ENCODE measurements around the gene RUFY3.
"Not testable (repeated sequence)": the region's sequence is repeated elsewhere in the genome, so short reads cannot be mapped to it uniquely, and the experiment has no call there.

RUFY3 gene

DNA sequence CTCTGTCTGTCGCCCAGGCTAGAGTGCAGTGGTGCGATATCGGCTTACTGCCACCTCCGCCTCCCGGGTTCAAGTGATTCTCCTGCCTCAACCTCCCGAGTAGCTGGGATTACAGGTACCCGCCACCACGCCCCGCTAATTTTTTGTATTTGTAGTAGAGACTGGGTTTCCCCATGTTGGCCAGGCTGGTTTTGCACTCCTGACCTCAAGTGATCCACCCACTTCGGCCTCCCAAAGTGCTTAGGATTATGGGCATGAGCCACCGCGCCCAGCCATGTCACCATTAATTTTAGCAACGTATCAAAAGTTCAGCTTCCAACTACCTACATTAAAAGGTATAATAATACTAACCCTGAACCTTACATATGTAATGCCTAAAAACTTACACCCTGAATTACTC lies 34.4 kb upstream of the RUFY3 start:
- no peak for DNase-seq (ENCODE audit: low read depth)
- H3K4me3 ChIP-seq (ENCODE audit: low read length): peak overlapping the region; percentile 99
- TF ChIP-seq, protein P1, sequence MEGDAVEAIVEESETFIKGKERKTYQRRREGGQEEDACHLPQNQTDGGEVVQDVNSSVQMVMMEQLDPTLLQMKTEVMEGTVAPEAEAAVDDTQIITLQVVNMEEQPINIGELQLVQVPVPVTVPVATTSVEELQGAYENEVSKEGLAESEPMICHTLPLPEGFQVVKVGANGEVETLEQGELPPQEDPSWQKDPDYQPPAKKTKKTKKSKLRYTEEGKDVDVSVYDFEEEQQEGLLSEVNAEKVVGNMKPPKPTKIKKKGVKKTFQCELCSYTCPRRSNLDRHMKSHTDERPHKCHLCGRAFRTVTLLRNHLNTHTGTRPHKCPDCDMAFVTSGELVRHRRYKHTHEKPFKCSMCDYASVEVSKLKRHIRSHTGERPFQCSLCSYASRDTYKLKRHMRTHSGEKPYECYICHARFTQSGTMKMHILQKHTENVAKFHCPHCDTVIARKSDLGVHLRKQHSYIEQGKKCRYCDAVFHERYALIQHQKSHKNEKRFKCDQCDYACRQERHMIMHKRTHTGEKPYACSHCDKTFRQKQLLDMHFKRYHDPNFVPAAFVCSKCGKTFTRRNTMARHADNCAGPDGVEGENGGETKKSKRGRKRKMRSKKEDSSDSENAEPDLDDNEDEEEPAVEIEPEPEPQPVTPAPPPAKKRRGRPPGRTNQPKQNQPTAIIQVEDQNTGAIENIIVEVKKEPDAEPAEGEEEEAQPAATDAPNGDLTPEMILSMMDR (IDR thresholded peaks at IDR 0.05; ENCODE audit: insufficient read depth, low read depth, low read length, missing control alignments): no peak

DNA sequence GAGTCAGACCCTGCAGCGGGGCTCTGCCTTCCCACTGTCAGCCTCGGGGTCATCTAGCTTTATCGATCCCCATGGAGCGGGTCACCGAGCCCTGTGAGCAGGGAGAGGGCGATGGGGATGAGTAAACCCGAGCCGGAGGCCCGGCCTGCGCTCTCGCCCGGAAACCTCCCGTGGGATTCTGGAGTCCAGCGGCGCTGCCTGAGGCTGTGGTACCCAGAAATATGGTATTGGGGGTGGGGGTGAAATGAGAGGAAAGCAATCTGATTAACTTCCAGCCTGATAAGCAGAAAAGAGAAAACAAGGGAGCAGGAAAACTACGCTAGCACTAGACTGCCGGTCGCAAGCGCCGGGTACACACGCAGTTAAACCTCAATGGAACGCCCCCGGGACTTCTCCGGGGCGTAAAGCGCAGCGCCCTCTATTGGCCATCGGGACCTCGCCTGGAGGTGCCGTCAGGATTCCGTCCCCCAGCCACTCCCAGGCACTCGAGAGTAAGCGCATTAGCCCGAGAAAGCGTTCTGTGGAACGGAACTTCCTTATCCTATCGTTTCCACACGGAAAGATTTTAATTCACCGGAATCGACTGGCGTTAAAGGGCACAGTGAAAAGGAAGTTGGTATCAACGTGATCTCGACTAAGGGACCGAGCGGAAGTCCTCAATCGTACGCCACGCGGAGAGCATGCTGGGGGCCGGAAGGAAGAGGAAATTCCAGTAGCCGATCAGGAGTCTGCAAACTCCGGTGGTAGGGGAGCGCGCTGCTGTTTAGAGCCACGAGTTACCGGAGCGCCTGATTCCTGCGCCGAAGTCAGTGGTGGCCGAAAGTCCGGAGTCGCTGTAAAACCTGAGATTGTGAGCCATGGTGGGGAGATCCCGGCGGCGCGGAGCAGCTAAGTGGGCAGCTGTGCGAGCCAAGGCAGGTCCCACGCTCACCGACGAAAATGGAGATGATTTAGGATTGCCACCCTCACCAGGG lies 33.7 kb upstream of the RUFY3 start, which contains the start of gene UTP3:
Gene UTP3 (plus strand): TSS at position 712 of the 974 bp plus-strand sequence. CDS start 146 bp downstream, at position 858.
- peak within 1 kb of the TSS; percentile 99 for H3K4me3 ChIP-seq (ENCODE audit: low read length)
- DNase-seq (ENCODE audit: low read depth): peak; percentile 99

DNA sequence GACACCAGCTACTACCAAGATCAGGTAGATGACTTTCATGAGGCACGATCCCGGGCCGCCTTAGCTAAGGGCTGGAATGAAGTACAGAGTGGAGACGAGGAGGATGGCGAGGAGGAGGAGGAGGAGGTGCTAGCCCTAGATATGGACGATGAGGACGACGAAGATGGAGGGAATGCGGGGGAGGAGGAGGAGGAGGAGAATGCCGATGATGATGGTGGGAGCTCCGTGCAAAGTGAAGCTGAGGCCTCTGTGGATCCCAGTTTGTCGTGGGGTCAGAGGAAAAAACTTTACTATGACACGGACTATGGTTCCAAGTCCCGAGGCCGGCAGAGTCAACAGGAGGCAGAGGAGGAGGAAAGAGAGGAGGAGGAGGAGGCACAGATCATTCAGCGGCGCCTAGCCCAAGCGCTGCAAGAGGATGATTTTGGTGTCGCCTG lies 33.0 kb upstream of the RUFY3 start:
- H3K4me3 ChIP-seq (ENCODE audit: low read length): peak overlapping the region; percentile 99
- TF ChIP-seq, protein P1 (IDR thresholded peaks at IDR 0.05; ENCODE audit: insufficient read depth, low read depth, low read length, missing control alignments): no peak
- DNase-seq (ENCODE audit: low read depth): peak; percentile 21

More for the DNA sequence above, 33.7 kb upstream of the RUFY3 start, which contains the start of gene UTP3:
- TF ChIP-seq, protein P1 (IDR thresholded peaks at IDR 0.05; ENCODE audit: insufficient read depth, low read depth, low read length, missing control alignments): peak; percentile 96

DNA sequence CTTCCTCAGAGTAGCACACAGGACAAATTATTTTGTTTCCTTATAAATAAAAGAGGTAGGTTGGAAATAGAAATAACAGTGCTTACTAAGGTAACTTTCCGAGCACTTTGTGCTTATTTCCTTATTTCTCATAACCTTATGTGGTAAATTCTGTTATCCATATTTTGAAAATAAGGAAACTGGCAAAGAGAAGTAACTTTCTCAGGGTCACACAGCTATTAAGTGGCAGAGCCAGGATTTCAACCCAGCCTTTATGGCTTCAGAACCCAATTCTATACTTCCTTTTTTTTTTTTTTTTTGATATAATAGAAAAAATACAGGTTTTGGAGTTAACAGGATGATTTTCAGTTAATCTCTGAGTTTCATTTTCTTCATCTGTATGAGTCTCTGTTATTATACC lies 30.1 kb upstream of the RUFY3 start:
- TF ChIP-seq, protein P1 (IDR thresholded peaks at IDR 0.05; ENCODE audit: insufficient read depth, low read depth, low read length, missing control alignments): no peak
- no peak overlapping the region for H3K4me3 ChIP-seq (ENCODE audit: low read length)
- no peak for DNase-seq (ENCODE audit: low read depth)

DNA sequence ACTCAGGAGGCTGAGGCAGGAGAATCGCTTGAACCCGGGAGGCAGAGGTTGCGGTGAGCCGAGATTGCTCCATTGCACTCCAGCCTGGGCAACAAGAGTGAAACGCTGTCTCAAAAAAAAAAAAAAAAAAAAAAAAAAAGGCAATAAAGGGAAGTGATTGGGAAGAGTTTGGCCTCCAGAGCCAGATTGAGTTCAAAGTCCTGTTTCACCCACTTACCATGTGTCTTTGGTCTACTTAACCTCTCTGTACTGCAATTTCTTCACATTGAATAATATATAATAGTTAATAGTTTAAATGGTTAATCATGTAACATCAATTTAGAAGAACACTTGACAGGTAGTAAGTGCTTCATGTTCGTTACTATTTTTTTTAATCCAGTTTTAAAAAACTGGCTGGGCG lies 27.1 kb upstream of the RUFY3 start:
- not testable (repeated sequence) for DNase-seq (ENCODE audit: low read depth); H3K4me3 ChIP-seq (ENCODE audit: low read length)

DNA sequence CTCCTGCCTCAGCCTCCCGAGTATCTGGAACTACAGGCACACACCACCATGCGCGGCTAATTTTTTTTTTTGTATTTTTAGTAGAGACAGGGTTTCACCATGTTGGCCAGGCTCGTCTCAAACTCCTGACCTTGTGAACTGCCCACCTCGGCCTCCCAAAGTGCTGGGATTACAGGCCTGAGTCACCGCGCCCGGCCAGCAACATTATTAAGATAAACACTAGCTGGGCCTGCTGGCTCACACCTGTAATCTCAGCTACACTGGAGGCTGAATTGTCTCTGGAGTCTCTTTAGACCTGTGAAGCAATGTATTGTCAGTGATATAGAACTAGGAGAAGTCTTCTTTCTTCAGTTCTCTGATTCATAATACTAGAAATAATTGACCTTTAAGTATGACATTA lies 23.3 kb upstream of the RUFY3 start:
- DNase-seq (ENCODE audit: low read depth); H3K4me3 ChIP-seq (ENCODE audit: low read length): not testable (repeated sequence)

DNA sequence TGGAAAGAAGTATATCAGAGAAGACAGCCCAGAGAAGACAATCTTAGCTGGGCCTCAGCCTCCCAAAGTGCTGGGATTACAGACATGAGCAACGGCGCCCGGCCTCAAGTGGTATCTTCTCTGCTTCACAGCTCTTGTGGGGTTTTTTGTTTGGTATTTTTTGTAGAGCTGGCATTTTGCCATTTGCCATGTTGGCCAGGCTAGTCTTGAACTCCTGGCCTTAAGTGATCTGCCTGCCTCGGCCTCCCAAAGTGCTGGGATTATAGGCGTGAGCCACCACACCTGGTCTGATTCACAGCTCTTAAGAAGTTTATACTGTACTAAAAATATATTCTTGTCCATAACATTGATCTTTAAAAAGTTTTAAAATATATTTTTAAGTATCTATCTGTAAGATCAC lies 21.1 kb upstream of the RUFY3 start:
- TF ChIP-seq, protein P1 (IDR thresholded peaks at IDR 0.05; ENCODE audit: insufficient read depth, low read depth, low read length, missing control alignments): no peak
- H3K4me3 ChIP-seq (ENCODE audit: low read length): no peak overlapping the region
- DNase-seq (ENCODE audit: low read depth): no peak

DNA sequence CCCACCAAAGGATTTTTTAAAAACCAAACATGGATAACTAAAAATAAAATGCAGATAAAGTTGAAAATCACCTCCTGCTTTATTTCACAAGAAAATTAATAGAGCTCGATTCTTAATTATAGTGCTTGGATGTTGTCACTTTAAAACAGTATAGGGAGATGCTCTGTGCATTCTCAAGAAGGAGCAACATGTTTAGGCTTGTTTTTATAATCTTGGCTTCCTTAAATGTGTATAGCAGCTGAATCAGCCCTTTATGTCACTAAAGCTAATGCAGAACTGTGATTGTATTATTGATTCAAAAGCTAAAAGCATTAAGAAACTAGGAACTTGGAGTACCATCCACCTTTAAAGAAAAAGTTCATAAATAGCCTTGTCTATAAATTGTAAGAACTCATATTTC lies 20.5 kb upstream of the RUFY3 start:
- DNase-seq (ENCODE audit: low read depth): peak; percentile 78
- TF ChIP-seq, protein P1 (IDR thresholded peaks at IDR 0.05; ENCODE audit: insufficient read depth, low read depth, low read length, missing control alignments): no peak
- no peak overlapping the region for H3K4me3 ChIP-seq (ENCODE audit: low read length)

DNA sequence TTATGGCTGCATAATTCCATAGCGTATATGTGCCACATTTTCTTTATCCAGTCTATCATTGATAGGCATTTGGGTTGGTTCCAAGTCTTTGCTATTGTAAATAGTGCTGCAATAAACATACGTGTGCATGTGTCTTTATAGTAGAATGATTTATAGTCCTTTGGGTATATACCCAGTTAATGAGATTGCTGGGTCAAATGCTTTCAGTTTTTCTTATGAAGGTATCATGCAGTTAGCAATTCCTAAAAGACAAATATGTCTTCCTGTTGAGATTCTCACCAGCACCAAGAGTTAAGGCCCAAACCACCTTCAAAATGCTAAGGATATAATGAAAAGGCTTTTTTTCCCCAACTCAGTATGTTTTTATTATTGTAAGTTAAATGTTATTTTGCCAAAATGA lies 19.2 kb upstream of the RUFY3 start:
- DNase-seq (ENCODE audit: low read depth); H3K4me3 ChIP-seq (ENCODE audit: low read length): not testable (repeated sequence)

Data from epithelial cell of esophagus (primary cell).